HG03135 (cell line): Measurements from ENCODE around the gene IL1F10.

Source experiments
- ATAC-seq: cut with Tn5 transposase; IDR thresholded peaks from one replicate; pipeline ENCODE4 v1.9.1; 2021; ENCODE audit warnings: mild to moderate bottlenecking, moderate library complexity; ENCODE audit not compliant: unreplicated experiment

Gene IL1F10, protein sequence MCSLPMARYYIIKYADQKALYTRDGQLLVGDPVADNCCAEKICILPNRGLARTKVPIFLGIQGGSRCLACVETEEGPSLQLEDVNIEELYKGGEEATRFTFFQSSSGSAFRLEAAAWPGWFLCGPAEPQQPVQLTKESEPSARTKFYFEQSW

DNA sequence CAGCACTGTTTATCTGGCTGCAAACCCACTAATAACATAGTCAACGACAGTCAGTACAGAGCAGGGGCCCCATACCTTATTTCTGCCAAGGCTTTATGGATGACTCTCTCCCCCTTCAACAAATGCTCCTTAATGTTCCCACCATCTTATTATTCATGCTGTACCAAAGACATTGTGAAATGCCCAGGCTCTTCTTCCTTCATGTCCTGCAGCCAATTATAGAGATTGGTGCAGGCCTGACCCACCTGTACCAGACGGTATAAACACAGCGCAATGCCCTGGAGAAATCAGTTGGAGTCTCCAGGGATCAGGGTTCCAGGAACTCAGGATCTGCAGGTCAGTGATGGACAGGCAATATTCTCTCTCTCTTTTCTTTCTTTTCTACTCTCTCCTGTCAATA is at the start of gene IL1F10:
TSS of gene IL1F10 (plus strand) at position 290 of the 400 bp plus-strand sequence. CDS start 4,769 bp downstream, outside the sequence.
- no peak for ATAC-seq

DNA sequence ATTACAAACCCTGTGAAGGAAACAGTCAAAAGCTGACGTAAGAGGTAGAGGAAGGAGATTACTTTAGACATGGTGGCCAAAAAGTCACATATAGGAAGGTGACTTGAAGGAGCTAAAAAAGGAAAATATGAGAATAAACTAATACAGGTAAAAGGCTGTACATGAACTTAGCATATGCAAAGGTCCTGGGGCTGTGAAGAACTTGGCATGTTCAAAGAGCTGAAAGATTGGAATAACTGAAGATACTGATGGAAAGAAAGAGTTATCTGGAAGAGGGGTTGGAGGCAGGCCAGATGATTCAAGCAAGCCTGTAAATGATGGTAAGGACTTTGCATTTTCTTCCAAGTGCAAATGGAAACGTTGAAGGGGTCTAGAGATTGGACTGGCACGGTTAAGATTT is 49.3 kb upstream of the IL1F10 start:
- no peak for ATAC-seq

DNA sequence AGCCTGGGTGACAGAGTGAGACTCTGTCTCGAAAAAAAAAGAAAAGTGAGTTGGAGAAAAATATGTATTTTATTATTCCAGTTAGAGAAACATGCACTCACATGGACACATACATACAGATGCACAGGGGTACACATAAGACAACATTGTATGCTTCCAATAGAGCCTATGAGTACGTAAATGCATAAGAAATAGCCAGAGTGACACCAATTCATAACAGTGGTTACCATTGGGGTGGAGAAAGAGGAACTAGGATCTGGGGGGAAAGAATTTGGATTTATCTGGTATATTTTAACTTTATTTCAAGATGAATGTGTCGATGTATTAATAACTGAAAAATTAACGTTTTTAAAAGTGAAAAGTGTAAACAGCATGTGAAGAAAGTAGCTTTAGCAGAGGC is 46.5 kb upstream of the IL1F10 start:
- no peak for ATAC-seq

DNA sequence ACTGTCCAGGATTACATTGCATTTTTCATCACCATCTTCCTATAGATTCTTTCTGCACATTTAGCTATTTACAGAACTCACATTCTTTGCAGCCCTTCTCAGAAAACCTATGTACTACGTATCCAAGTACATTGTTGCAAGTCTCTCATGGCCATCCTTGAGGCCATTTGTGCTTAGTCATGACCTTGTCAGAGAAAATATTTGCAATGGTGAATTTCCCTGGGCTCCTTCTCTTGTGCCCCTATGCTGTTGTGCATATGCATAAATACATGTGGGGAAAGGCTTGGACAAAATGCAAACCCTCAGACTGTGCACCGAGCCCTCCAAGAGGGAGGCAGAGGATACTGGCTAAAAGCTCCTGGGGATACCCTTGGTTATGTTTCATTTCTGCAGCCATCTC is 43.0 kb upstream of the IL1F10 start:
- ATAC-seq: no peak

DNA sequence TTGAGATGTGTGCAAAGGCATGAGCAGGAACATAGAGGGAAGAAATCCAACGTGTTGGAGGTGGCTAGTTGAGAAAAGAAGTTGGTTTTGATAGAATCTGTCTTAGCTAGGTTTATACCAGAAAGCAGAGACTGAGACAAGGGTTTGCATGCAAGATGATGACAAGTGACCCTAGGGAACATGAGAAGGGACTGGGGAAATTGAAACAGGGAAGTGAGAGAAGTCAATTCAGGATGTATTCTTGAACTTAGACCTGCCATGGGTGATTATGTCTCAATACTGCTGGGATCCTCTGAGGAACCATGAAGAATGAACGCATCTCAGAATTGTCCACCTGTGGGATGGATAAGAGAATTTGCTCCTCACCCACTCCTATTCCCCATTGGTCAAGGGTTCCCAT is 42.0 kb upstream of the IL1F10 start:
- ATAC-seq: no peak

DNA sequence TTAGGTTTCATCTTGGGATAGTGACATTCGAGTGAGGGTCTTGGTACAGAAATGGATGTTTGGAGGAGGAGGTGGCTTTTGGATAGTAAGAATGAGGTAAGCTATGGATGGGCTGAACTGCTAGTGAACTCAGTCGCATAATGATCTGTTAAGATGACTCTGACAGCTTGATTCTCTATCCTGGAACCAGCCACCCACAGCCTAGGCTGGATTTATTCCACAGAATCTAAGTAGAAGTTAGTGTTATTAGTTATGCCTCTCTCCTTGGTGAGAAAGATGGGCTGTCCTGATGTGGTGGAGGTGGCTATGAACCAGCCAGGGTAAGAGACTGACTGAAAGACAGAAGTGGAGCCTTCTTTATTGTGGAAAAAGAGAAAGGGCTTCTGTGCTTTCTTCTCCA is 40.1 kb upstream of the IL1F10 start:
- ATAC-seq: no peak

DNA sequence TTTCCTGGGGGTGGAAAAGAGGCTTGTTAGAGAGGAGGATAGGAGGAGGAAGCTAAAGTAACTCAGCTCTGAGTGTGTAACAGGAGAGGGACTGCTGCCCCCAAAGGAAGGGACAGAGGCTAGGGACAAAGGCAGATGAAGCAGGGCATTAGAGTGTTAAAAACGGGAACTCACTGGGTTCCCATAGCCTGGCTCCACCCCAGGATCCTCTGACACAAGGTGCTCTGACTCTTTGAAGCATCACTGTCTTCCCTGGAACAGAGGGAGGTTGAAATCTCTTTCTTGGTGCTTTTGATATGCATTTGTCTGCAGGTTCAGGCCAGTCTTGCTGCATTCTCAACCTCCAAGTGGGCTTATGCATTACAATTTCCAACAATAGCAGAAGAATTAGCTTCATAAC is 39.7 kb upstream of the IL1F10 start:
- ATAC-seq: no peak

DNA sequence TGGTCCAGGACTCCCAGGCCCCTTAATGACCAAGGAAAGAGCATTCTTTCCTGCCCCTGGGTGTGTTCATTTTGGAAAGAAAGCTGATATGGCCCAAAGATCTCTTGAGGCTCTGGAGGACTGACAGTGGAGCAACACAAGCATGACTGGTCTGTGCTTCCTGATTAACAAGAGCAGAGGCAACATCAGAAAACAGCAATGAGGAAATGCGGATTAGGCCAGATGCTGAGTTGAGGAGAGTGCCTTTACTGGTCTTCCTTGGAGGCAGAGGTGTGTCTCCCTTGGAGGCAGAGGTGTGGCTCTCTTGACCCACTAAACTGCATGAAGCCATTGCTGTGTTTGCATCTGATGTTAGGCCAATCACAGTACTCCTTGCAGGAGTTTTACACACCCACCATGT is 35.0 kb upstream of the IL1F10 start:
- ATAC-seq: no peak

DNA sequence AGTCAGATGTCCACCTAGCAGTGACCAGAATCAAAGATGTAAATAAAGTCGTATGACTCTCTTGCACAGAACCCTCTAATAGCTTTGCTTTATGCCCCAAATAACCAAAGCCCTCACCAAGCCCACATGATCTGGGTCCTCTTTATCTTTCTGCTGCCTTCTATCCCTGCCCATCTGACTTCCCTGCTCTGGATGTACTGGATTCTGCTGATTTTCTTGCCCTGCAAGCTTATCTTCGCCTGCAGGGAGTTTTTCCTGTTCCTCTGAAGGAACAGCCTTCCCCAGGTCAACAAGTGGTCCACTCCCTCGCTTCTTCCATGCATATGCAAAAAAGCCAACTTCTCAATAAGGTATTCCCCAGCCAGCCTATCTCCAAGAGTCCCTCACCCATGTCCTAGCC is 33.8 kb upstream of the IL1F10 start:
- ATAC-seq: no peak

DNA sequence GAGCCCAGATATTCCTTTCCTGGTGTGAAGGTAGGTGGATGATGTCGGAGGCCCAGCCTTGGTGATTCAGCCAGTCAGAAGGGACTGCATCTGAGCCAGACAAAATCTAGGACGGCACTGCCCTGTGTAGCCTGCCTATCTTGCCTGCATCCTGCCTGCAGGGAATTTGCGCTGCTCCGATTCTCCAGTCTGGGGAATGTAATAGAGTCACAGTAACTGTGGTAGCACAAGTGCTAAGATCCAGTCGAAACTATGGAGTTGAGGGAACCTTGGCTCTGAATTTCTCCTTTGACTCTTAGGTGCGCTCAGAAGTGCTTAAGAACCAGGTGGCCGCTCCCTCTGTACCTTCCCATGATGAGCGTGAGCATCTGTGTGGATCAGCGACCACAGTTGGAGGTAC is 31.0 kb upstream of the IL1F10 start:
- no peak for ATAC-seq

DNA sequence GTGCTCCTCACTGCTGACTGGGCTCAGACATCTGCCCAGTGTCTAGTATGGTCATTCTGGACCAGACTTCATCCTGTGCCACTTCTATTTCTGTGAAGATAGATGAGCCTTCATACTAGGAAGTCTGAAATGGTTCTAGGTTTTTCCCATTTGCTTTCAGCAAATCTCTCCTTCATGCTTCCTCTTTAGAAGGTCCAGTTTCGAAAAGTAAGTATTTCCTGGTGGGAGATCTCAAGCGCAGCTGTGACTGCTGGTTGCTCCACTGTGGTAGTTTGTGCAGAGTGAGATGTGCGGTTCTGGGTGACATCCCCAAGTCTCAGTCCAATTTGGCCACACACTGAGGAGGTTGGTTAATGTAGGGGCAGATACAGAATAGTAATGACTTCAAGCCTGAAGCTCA is 29.5 kb upstream of the IL1F10 start:
- ATAC-seq: no peak

DNA sequence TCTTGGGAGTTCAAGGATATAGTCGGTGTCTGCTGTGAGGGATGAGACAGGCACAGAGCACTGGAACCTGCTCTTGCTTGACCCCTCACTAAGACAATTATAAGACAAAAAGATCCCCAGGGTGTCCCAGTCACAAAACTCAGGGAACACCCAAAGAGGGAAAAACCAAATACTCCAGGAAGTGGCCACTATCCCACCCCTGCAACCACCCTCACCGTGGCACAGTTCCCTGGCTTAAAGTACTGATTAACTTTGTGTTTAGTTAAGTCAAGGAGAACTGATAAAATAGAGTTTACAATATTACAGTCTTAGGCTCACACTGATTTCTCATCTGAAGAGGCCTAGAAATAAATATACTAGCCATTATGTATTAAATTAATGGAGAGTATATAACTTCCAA is 28.6 kb upstream of the IL1F10 start:
- no peak for ATAC-seq

DNA sequence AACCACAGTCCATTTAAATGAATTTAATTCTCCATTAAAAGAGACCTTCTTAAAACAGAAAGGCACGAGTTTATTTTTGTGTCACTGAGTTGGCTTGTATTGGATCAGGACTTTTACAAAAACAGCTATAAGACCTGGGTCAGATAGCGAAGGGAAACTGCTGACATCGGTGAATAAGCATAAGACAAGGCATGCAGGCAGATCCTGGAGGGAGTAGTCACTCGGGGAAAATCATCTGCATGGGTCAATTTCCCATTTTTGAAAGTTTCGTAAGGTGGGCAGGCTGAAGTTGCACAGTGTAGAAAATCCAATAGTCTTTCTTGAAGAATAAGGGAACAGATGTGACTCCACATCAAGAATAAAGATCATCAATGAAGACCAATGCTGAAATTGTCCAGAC is 28.1 kb upstream of the IL1F10 start:
- no peak for ATAC-seq

DNA sequence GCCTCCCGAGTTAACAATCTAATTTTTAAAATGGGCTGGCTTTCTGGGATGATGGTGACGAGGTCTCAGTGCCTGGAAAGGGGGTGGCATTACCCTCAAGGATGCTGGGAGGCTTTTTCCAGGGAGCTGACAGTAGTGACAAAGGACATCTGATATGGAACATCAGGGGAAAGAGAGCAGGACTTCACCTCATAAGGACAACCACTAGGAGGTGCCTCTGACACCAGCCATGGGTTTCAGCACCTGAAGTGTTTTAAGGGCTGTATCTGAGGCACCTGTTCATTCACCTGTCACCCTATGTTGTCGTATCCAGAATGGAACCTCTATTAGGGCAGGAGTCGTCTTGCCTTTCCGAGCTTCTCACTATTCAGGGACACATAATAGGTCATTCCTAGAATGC is 25.9 kb upstream of the IL1F10 start:
- no peak for ATAC-seq

DNA sequence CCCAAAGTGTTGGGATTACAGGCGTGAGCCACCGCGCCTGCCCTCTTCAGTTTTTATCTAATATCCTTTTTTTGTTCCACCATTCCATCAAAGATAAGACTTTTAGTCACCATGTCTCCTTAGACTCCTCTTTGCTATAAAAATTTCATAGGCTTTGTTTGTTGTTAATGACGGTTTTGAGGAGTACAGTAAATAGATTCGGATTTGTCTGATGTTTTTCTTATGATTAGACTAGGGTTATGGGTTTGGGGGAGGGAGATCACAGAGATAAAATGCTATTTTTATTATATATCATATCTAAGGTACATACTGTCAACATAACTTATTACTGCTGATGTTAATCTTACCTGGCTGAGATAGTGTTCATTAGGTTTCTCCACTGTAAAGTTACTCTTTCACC is 21.3 kb upstream of the IL1F10 start:
- ATAC-seq: no peak

DNA sequence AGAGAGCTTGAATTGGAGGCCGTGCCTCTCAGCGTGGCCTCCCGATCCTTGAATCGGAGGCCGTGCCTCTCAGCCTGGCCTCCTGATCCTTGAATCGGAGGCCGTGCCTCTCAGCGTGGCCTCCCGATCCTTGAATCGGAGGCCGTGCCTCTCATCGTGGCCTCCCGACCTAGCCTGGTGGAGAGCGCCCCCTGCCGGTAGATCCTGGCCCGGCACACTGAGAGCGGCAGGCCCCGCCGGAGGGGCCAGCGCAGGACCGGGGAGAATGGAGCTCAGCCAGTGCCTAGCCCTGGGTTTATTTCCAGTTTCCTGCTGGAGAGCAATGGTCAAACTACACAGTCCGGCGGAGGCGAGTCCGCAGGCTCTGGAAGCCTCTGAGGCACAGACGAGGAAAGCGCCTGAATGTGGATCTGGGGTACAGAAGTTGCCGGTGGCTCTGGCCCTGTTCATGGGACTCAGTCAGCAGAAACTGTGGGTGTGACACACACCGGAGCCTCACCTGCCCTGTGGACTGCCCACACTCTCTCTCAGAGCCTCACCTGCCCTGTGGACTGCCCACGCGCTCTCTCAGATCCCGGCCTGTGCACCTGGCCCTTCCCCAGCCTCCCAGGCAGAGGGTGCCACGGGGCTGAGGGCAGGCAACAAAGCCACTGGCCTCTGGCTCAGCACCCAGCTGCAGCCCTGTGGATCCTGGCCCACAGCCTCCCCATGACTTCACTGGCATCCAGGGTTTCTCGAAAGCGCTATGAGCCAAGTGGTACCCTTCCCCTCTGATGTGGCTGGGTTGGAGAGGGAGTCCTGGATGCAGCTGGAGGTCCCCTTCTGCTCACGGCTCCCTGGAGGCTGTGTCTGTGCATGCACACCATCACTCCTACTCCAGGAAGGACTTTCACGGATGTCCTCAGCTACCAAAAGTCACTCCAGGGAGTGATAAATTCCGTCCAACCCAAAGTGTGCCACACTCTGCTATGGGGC is 16.6 kb upstream of the IL1F10 start:
- no peak for ATAC-seq

DNA sequence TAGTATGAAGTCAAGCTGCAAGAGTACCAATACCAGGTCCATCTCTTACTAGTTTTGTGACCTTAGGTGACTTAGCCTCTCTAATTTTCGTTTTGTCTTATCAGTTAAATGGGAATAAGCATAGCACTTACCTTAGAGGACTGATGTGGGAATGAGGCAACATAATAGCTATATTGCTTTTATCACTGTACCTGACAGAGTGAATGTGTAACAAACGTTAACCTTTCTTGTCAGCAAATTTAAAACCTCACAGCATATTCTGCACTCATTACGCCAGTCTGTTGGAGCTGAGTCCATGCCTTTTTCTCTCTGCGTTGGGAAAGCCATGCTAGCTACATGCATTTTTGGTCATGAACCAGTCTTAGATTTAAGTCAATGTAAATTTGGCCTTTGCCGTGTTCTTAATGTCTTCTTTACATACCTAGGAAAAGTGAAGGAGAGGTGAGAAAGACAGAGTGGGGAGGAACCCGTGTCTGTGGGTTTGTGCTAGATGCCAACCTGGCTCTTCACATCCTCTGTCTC is 15.3 kb upstream of the IL1F10 start, which contains the start of gene IL36B:
TSS of gene IL36B (minus strand) at position 472 of the 522 bp plus-strand sequence.
- ATAC-seq: no peak

DNA sequence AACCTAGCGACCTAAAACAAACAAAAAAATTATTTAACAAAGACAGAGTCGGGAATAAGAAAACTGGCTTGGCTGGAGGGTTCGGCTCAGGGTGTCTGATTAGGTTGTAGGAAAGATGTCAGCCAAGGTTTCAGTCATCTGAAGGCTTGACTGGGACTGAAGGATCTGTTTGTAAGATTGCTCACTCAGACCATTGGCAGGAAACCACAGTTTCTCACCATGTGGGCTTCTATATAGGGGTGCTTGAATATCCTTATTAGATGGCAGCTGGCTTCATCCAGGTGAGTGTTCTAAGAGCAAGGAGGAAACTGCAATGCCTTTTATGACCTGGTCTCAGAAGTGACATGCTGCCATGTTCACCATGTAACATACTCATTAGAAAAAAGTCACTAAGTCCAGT is 14.1 kb upstream of the IL1F10 start:
- ATAC-seq: no peak

DNA sequence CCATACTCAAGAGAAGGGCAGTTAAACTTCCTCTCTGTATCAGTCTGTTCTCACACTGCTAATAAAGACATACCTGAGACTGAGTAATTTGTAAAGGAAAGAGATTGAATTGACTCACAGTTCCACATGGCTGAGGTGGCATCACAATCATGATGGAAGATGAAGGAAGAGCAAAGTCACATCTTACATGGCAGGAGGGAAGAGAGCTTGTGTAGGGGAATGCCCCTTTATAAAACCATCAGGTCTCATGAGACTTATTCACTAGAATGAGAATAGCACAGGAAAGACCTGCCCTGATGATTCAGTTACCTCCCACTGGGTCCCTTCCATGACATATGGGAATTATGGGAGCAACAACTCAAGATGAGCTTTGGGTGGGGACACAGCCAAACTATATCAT is 13.7 kb upstream of the IL1F10 start:
- ATAC-seq: no peak

DNA sequence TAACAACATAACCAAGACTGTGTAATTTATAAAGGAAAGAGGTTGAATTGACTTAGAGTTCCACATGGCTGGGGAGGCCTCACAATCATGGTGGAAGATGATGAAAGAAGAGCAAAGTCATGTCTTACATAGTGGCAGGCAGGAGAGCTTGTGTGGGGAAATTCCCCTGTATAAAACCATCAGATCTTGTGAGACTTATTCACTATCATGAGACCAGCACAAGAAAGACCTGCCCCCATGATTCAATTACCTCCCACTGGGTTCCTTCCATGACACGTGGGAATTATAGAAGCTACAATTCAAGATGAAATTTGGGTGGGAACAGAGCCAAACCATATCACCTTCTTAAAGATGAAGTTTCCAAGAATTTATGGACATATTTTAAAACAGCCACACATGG is 11.2 kb upstream of the IL1F10 start:
- no peak for ATAC-seq

DNA sequence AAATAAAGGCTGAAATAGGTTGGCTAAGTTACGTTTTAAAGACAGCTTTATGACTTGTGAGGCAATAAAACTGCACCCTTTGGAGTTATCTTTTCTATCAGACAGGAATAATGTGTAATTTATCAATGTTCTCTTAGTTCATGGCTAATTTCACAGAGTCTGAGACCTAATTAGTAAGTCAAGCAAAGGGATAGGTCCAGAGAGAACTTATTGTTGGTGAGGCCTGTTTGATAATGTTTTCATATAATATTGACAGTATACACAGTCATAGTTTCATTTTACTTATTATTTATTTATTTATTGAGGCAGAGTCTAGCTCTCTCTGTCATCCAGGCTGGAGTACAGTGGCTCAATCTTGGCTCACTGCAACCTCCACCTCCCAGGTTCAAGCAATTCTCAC is 10.7 kb upstream of the IL1F10 start:
- no peak for ATAC-seq

DNA sequence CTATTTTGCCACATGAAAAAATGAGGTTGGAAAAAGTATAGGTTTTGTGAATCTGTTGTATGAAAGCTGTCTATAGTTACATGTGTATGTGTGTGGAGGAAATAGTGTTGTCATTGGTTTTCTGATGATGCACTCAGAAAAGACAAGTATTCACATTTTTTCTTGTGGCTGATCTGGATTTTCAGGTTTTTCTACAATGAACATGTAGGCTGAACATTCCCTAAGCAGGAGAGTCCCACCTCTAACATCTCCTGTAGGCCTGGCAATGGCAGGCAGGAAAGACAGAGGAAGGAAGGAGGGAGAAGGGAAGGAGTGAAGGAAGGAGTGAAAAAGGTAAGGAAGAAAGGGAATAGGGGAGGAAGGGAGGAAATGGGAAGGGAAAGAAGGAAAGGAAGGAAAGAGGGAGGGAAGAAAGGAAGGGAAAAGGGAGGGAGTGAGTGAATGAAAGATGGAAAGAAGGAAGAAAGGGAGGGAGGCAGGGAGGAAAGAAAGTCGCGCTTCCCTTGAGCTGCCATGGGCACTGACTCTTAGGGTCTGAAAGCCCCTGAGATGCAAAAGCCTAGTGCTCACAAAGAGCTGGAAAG is 9.3 kb upstream of the IL1F10 start:
- ATAC-seq: no peak
